HEK293 (cell line): ENCODE results near the gene METAP1D.

Source experiments
- CTCF ChIA-PET: fragments of 350-600 bp; formaldehyde crosslinking; extraction: SDS; loops from one replicate; lab custom pipeline; 2021; ENCODE audit warnings: antibody characterized with exemption; lab: Yijun Ruan, JAX
- POLR2A ChIA-PET: fragments of 300-600 bp; formaldehyde crosslinking; extraction: SDS; loops from one replicate; lab custom pipeline; 2020; ENCODE audit warnings: antibody characterized with exemption, inconsistent platforms; lab: Yijun Ruan, JAX
- H3K27ac ChIP-seq: fragments of 200-500 bp; sonication (Bioruptor generic); 2 replicates; pipeline ENCODE4 v1.5.1; 2014; ENCODE audit warnings: low read depth, low read length, control low read depth, inconsistent platforms; ENCODE audit errors: extremely low read depth
- H3K36me3 ChIP-seq, 2 experiments: fragments of 200-500 bp in 1 of 2; sonication (Bioruptor generic) in 1 of 2; 1 replicate in 1 of 2; 2 replicates in 1 of 2; pipeline ENCODE4 v1.5.1; 2014 to 2017; ENCODE audit warnings: inconsistent platforms in 2 of 2, low read length in 2 of 2; ENCODE audit not compliant: control insufficient read depth in 2 of 2, insufficient read depth in 1 of 2
- H3K4me1 ChIP-seq: fragments of 200-500 bp; sonication (Bioruptor generic); 2 replicates; pipeline ENCODE4 v1.5.1; 2014; ENCODE audit warnings: mild to moderate bottlenecking, low read length, inconsistent platforms; ENCODE audit not compliant: control insufficient read depth, insufficient read depth
- H3K4me3 ChIP-seq: 2 replicates; pipeline ENCODE4 v1.5.1; 2011; ENCODE audit warnings: low read depth, mild to moderate bottlenecking, control low read depth, low read length, moderate library complexity
- H3K9me3 ChIP-seq: fragments of 200-500 bp; sonication (Bioruptor generic); 2 replicates; pipeline ENCODE4 v1.5.1; 2014; ENCODE audit warnings: low read depth, low read length, inconsistent platforms; ENCODE audit not compliant: control insufficient read depth, insufficient read depth
- EGR2 ChIP-seq: fragments of 450-650 bp; formaldehyde crosslinking; IDR thresholded peaks from 2 replicates; pipeline ENCODE4 v1.5.1; 2016; ENCODE audit warnings: low read depth, missing biosample characterization, missing genetic modification characterization
- GLI2 ChIP-seq: fragments of 450-650 bp; formaldehyde crosslinking; IDR thresholded peaks from 2 replicates; pipeline ENCODE4; 2017; ENCODE audit warnings: missing biosample characterization, missing genetic modification characterization, low read depth, borderline replicate concordance
- GLIS1 ChIP-seq: fragments of 450-650 bp; formaldehyde crosslinking; IDR thresholded peaks from 2 replicates; pipeline ENCODE4 v1.5.1; 2016; ENCODE audit warnings: missing biosample characterization, missing genetic modification characterization
- MEIS1 ChIP-seq: sonication (generic); formaldehyde crosslinking; IDR thresholded peaks from 2 replicates; pipeline ENCODE4 v1.8.1; 2022; ENCODE audit warnings: missing genetic modification reagents, mild to moderate bottlenecking, borderline replicate concordance
- REST ChIP-seq: fragments of 450-650 bp; formaldehyde crosslinking; IDR thresholded peaks from 2 replicates; pipeline ENCODE4 v1.5.1; 2016; ENCODE audit warnings: missing biosample characterization, missing genetic modification characterization
- SALL2 ChIP-seq: fragments of 450-650 bp; formaldehyde crosslinking; IDR thresholded peaks from 2 replicates; pipeline ENCODE4 v1.5.0; 2017; ENCODE audit warnings: missing biosample characterization, mild to moderate bottlenecking, missing genetic modification characterization, borderline replicate concordance
- SCRT2 ChIP-seq: fragments of 450-650 bp; formaldehyde crosslinking; IDR thresholded peaks from 2 replicates; pipeline ENCODE4 v1.5.1; 2016; ENCODE audit warnings: missing biosample characterization, missing genetic modification characterization
- YY1 ChIP-seq: fragments of 450-650 bp; formaldehyde crosslinking; IDR thresholded peaks from 2 replicates; pipeline ENCODE4 v1.5.1; 2018; ENCODE audit warnings: missing biosample characterization, missing genetic modification characterization
- YY2 ChIP-seq: fragments of 450-650 bp; formaldehyde crosslinking; IDR thresholded peaks from 2 replicates; pipeline ENCODE4 v1.5.1; 2016; ENCODE audit warnings: missing biosample characterization, missing genetic modification characterization
- ZNF146 ChIP-seq: fragments of 450-650 bp; formaldehyde crosslinking; IDR thresholded peaks from 2 replicates; pipeline ENCODE4 v1.5.1; 2016; ENCODE audit warnings: missing biosample characterization, missing genetic modification characterization
- ZNF223 ChIP-seq: fragments of 450-650 bp; formaldehyde crosslinking; IDR thresholded peaks from 2 replicates; pipeline ENCODE4 v1.5.1; 2016; ENCODE audit warnings: missing biosample characterization, missing genetic modification characterization
- ZNF248 ChIP-seq: fragments of 450-650 bp; formaldehyde crosslinking; IDR thresholded peaks from 2 replicates; pipeline ENCODE4 v1.5.1; 2017; ENCODE audit warnings: missing biosample characterization, missing genetic modification characterization
- ZNF280C ChIP-seq: fragments of 450-650 bp; formaldehyde crosslinking; IDR thresholded peaks from 2 replicates; pipeline ENCODE4 v1.5.1; 2016; ENCODE audit warnings: missing biosample characterization, missing genetic modification characterization
- ZNF335 ChIP-seq: fragments of 450-650 bp; formaldehyde crosslinking; conservative IDR thresholded peaks from 2 replicates; pipeline ENCODE4 v1.5.1; 2016; ENCODE audit warnings: missing biosample characterization, missing genetic modification characterization
- ZNF354C ChIP-seq: fragments of 450-650 bp; formaldehyde crosslinking; IDR thresholded peaks from 2 replicates; pipeline ENCODE4 v1.5.1; 2016; ENCODE audit warnings: missing biosample characterization, missing genetic modification characterization, low read depth, borderline replicate concordance
- ZNF366 ChIP-seq: fragments of 450-650 bp; formaldehyde crosslinking; conservative IDR thresholded peaks from 2 replicates; pipeline ENCODE4 v1.5.1; 2016; ENCODE audit warnings: missing biosample characterization, missing genetic modification characterization
- ZNF37A ChIP-seq: fragments of 450-650 bp; IDR thresholded peaks from 2 replicates; pipeline ENCODE4 v1.5.1; 2018; ENCODE audit warnings: missing biosample characterization, missing genetic modification characterization
- ZNF391 ChIP-seq: fragments of 450-650 bp; formaldehyde crosslinking; IDR thresholded peaks from 2 replicates; pipeline ENCODE4 v1.5.1; 2016; ENCODE audit warnings: low read depth, missing biosample characterization, missing genetic modification characterization, borderline replicate concordance
- ZNF549 ChIP-seq: fragments of 450-650 bp; IDR thresholded peaks from 2 replicates; pipeline ENCODE4 v1.5.1; 2018; ENCODE audit warnings: missing biosample characterization, missing genetic modification characterization, mild to moderate bottlenecking, inconsistent platforms, moderate library complexity
- ZNF558 ChIP-seq: fragments of 450-650 bp; formaldehyde crosslinking; IDR thresholded peaks from 2 replicates; pipeline ENCODE4 v1.5.1; 2016; ENCODE audit warnings: missing biosample characterization, missing genetic modification characterization
- ZNF624 ChIP-seq: fragments of 450-650 bp; formaldehyde crosslinking; IDR thresholded peaks from 2 replicates; pipeline ENCODE4 v1.5.1; 2017; ENCODE audit warnings: missing biosample characterization, missing genetic modification characterization
- ZNF629 ChIP-seq: fragments of 450-650 bp; formaldehyde crosslinking; IDR thresholded peaks from 2 replicates; pipeline ENCODE4 v1.5.1; 2017; ENCODE audit warnings: missing biosample characterization, missing genetic modification characterization
- ZNF658 ChIP-seq: fragments of 450-650 bp; formaldehyde crosslinking; IDR thresholded peaks from 2 replicates; pipeline ENCODE4; 2016; ENCODE audit warnings: missing biosample characterization, missing genetic modification characterization
- ZNF692 ChIP-seq: fragments of 450-650 bp; formaldehyde crosslinking; IDR thresholded peaks from 2 replicates; pipeline ENCODE4 v1.5.1; 2016; ENCODE audit warnings: missing biosample characterization, missing genetic modification characterization
- ZNF768 ChIP-seq: fragments of 450-650 bp; formaldehyde crosslinking; IDR thresholded peaks from 2 replicates; pipeline ENCODE4 v1.5.1; 2018; ENCODE audit warnings: missing biosample characterization, mild to moderate bottlenecking, missing genetic modification characterization
- ZNF776 ChIP-seq: fragments of 450-650 bp; formaldehyde crosslinking; IDR thresholded peaks from 2 replicates; pipeline ENCODE4 v1.5.0; 2017; ENCODE audit warnings: missing biosample characterization, missing genetic modification characterization, borderline replicate concordance

METAP1D gene

GRCh38 chr2:172084645-172085459 is 85.1 kb downstream of the METAP1D start:
- H3K36me3 ChIP-seq: peaks cover 0 to 25% of the 10 kb centered on the region in 2 experiments; a peak in 1 of 3 replicates
- POLR2A ChIA-PET: interaction anchor here (0.6 to 7.5 kb wide), 21 partner anchors 8 to 381 kb away, joined by 3 to 147 read pairs (median 5); partner anchors contain the start of genes DLX2, HAT1, METAP1D and SLC25A12
- no peaks in the 10 kb centered on the region for H3K9me3 ChIP-seq
- peak overlapping the region; percentile 58 for H3K4me3 ChIP-seq
- CTCF ChIA-PET: interaction anchor here (0.6 to 1.4 kb wide), 4 partner anchors 11 to 301 kb away, joined by 3 to 9 read pairs (median 4); partner anchors contain the start of gene DLX2
- H3K27ac ChIP-seq: peak overlapping the region; percentile 95
- H3K4me1 ChIP-seq: no peaks in the 10 kb centered on the region; the same call in 1 of the 2 replicates
- TF ChIP-seq ZNF692: peak; percentile 79; the same call in 1 of the 2 replicates
- no peak for TF ChIP-seq ZNF624 (tag by site-specific recombination)
- TF ChIP-seq ZNF366: peak; percentile 64
- TF ChIP-seq ZNF768 (tag by site-specific recombination): no peak
- no peak for TF ChIP-seq ZNF223 (tag by site-specific recombination)
- no peak; the same call in 1 of the 2 replicates for TF ChIP-seq ZNF629 (tag by site-specific recombination)
- TF ChIP-seq EGR2 (tag by site-specific recombination): 0 out of 2 replicates have a peak, but pooled peaks have one; percentile 39
- TF ChIP-seq MEIS1 (CRISPR knock-in tag): no peak
- no peak for TF ChIP-seq ZNF37A
- TF ChIP-seq GLIS1: no peak; the same call in 1 of the 2 replicates
- TF ChIP-seq ZNF146: no peak
- TF ChIP-seq ZNF558 (tag by site-specific recombination): no peak
- no peak for TF ChIP-seq GLI2 (tag by site-specific recombination)
- peak; percentile 27; the same call in 1 of the 2 replicates for TF ChIP-seq SCRT2 (tag by site-specific recombination)
- TF ChIP-seq REST: 0 out of 2 replicates have a peak, but pooled peaks have one; percentile 29
- no peak for TF ChIP-seq ZNF776
- TF ChIP-seq ZNF354C: no peak
- TF ChIP-seq YY1 (tag by site-specific recombination): 0 out of 2 replicates have a peak, but pooled peaks have one; percentile 13
- no peak for TF ChIP-seq ZNF658 (tag by site-specific recombination)
- TF ChIP-seq ZNF549: no peak
- no peak for TF ChIP-seq SALL2 (tag by site-specific recombination)
- TF ChIP-seq ZNF335 (tag by site-specific recombination): peak; percentile 76
- 0 out of 2 replicates have a peak, but pooled peaks have one; percentile 12 for TF ChIP-seq YY2 (tag by site-specific recombination)
- no peak for TF ChIP-seq ZNF248
- no peak for TF ChIP-seq ZNF280C
- peak; percentile 36; the same call in 1 of the 2 replicates for TF ChIP-seq ZNF391 (tag by site-specific recombination)
